NCI-H1417 treated with DMSO at 0.1 percent for 48 hours (cell line): ENCODE results near the gene BTBD2.
"Not testable (repeated sequence)": the region's sequence is repeated elsewhere in the genome, so short reads cannot be mapped to it uniquely, and the experiment has no call there.

Experiments
- DNase-seq: peaks from one replicate; lab custom pipeline; 2025; lab: John Stamatoyannopoulos, UW

BTBD2 gene

DNA sequence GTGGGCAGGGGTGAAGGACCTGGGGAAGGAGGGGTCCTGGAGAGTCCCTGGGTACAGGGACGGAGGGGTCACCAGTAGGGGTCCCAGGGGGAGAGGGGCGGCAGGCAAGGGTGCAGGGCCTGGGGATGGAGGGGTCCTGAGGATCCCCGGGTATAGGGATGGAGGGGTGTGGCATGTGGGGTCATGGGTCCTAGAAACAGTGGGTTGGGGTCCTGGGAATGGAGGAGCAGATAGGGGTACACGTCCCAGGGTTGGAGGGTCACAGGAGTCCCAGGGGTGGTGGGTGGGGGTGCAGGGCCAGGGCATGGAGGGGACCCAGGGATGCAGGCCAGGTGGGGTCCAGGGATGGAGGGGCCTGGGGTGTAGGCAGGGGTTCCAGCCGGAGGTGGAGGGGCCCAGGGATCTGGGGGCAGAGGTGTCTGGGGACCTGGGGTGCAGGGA, 1.4 kb downstream of the BTBD2 start:
- DNase-seq, result no peak

DNA sequence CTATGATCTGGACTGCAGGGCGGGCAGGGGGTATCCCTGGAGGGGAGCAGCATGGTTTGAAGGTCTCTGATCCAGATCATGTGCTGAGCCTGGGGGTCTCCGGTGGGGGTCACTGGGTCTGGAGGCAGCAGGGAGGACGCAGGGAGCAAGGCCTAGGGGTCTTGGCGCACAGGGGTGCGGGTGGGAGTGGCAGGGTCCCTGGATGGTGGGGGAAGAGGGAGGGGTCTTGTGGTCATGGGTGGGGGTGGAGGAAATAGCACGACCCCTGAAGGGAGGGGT, 1.9 kb downstream of the BTBD2 start:
- DNase-seq, result no peak

DNA sequence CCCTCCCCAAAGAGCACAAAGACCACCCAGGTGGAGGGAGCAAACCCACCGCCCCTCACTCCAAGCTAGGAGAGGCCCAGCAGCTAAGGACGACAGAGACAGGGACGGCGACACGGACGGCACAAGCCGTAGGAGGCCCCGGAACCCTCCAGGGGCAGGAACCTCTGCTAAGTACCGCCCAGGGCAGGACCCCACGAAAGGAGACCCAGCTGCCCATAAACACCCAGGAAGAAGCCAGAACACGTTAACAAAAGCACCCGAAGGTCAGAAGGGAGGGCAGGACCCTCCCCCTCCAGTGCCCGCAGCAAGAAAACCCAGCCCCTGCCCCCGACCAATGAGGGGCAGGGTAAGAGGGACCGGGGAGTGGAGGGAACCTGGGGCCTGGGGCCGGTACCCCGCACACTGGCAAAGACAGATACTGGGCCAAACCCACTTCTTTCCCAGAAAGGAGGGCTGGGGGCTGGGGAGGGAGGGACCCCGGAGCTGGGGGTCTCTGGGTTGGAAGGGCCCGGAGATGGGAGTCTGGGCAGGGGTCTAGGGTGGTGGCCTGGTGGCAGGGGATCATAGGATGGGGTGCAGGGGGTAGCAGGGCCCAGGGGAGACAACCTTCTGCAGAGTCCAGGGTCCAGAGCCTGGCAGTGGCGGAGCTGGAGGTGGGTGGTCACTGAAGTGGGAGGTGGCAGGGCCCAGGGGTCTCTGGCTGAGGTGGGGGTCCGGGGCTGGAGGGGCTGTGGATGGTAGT, 2.4 kb downstream of the BTBD2 start:
- DNase-seq, result no peak

DNA sequence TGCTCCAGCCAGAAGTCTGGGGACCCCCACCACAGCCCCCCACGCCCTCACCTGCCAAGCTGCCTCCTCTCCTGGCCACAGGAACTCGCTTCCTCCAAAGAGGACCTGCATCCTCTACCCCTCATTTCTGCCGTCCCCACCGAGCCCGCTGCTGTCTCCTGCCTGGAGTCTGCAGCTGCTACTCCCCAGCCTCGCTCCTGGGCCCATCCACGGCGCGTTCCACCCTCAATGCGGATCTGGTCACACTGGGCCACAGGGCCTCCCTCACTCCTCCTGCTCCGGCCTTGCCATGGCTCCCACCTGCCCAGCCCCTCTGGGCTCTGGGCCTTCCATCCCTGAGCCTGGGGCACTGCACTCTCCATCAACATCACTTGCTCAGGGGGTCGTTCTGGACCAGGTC, 4.3 kb downstream of the BTBD2 start:
- DNase-seq, result no peak

DNA sequence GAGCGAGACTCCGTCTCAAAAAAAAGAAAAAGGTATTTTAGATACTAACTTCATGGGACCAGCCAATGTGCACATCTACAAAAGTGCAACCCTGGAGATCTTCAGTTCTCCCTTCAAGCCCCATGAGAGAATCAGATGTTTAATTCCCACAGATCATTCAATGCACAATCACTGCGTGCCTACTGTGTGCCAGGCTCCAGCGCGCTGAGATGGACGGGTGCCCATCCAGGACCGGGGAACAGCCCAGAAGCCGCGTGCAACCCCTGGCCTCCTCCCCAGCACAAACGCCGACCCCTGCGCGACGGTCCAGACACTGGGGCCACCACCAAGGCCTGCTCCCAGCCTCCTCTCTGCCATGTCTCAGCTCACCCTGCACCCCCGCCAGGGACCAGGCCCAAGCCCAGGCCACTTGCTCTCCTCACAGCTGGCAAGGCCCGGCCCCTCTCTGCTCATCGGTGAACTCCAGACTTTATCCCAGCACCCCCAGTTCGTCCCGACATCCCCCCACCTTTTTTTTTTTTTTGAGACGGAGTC, 5.3 kb downstream of the BTBD2 start:
- no peak for DNase-seq

DNA sequence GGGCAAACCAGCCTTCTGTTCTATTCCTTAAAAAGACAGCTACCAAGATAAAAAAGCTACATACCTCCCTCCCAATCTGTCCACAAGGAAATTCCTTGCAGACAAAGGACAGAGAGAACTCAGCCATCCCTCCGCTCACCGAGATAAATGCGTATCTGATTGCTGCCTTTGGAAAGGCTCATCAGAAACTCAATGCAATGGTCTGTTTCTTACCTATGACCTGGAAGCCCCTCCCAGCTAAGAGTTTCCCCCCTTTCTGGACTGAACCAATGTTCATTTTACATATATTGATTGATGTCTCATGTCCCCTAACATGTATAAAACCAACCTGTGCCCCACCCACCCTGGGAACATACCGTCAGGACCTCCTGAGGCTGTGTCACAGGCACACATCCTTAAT, 11.6 kb downstream of the BTBD2 start:
- no peak for DNase-seq

DNA sequence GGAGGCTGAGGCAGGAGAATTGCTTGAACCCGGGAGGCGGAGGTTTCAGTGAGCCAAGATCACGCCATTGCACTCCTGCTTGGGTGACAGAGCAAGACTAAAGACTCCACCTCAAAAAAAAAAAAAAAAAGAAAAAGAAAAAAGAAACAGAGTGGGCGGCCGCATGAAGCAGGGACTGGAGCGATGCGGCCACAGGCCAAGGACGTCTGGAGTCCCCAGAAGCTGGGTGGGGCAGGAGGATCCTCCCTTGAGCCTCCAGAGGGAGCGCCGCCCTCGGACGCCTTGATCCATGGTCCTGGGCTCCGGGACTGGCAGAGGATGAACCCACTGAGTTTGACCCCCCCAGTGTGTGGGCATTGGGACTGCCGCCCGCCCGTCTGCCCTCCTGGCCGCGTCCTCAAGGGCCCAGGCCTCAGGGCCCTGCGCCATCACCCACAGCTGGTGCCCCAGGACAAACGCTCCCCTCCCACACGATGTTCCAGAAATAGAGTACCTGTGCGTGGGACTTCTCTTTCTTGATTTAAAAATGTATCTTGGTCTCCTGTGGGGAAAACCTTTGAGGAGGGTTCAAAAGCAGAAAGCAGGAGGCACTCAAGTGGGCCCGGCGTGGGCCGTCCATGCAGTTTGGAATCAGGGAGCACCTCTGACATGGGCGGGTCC, 15.5 kb downstream of the BTBD2 start:
- no peak for DNase-seq

DNA sequence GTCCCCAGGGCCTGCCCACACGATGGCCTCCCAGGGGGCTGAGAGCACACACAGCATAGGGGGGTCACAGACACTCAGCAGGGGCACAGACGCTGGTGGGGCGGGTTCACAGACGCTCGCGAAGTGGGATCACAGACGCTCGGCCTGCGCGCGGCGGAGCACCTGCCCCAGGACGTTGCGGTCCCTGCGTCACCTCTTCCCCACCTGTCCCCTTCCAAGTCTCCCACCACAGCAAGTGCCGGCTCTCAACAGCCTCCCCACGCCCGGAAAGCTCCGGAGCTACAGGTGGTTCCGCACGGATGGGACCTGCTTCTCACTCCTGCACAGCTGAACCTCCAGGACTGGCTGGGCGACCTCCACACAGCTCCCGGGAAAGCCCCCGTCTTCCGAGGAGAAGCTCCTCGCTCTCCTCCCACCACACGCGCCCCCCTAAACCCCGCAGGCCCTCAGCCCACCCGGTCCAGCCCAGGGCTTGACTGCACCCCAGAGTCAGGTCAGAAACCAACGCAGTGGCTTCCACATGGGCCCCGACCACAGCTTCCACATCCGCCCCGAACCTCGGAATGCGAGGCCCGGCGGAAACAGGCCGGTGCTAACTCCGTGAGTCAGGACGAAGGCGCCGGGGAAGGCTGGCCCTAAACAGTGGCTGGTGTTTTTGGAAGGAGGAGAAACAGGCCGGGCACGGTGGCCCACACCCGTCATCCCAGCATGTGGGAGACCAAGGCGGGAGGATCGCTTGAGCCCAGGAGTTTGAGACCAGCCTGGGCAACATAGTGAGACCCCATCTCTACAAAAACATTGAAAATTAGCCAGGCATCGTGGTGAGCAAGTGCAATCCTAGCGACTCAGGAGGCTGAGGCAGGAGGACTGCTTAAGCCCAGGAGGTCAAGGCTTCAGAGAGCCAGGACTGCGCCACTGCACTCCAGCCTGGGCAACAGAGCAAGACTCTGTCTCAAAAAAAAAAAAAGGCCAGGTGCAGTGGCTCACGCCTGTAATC, 16.5 kb downstream of the BTBD2 start:
- no peak for DNase-seq

DNA sequence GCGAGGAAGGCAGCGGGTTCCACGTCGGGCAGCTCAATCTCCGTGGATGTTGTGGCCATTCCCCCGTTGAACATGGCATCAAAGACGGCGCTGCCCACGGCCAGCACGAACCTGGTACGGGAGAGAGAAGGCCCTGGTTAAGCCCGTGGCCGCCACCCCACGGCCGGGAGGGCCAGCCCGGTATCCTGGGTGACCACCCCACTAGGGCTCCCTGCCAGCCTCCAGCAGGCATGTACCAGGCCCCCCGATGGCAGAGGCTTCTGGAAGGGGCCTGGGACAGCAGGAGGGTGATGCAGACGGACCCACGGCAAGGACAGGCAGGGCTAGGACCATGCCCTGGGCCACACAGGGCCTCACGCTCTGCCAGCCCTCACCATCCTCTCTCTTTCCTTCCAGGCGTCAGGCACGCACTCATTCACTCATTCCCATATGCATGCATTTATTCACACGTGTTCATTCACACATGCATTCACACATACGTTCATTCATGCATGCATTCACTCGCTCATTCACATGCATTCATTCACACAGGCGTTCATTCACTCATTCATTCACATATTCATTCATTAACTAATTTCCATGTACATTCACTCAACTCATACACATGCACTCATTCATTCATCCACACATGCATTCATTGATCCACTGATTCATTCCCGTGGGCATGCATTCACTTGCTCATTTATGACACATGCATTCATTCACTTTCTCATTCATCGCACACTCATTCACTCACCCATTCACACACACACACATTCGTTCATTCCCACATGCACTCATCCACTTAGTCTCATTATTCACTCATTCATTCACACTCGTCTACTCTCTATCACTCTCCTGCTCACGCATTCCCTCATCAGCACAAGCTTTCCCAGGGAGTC, 17.9 kb downstream of the BTBD2 start:
- DNase-seq, result no peak

DNA sequence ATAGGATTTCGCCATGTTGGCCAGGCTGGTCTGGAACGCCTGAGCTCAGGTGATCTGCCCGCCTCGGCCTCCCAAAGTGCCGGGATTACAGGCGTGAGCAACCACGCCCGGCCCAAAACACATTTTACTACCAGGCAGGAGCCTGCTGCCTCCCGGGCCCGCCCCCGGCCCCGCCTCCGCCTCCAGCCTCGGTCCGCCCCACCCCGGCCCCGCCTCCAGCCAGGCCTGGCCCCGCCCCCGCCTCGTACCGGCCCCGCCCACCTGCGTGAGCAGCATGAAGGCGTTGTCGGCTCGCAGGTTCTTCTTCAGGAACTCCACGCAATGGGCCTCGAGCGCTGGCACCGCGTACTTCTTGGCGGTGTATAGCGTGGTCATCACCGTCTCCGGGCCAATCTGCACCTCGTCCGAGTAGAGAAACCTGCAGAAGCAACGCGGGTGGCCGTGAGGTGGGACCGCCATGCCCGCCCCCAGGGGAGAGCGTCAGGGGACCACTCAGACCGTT, 22.7 kb downstream of the BTBD2 start:
- DNase-seq, result no peak

DNA sequence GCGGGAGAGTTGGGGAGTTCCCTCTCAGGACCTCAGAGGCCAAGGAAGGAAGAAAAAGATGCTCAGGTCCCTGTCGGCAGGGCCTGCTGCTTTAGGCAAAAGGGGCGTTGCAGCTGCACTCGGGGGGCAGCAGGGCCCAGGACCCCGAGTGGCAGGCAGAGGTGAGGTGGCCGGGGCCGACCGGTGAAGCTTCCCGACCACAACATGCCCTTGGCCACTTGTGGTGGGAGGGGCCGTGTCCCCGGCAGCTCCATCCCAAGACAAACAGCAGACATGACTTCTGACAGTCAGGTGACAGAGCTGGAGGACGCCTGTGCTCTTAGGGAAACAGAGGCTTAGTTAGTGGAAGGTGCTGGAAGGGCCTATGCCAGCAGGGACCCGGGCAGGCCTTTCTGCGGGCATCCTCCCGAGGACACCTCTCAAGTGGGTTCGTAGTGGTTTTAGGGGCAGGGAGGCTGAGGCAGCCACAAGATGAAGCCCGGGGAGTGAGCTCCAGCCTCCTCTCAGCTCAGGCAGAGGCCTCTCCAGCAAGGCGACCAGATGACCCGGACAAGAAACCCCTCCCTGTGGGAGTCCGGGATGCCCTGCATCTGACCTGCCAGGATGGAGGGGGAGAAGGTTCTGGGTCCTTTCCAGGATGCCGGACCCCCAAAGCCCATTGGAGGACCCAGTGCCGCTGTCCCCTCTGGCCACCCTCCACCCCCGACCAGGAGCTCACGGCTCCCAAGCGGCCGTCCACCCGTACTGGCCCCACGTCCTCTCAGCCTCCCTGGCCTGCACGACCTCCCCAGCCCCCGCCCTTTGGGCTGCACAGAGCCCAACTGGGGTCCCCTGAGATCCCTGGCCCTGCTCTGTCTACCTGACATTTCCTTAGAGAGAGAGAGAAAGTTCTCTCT, 24.2 kb downstream of the BTBD2 start:
- no peak for DNase-seq

DNA sequence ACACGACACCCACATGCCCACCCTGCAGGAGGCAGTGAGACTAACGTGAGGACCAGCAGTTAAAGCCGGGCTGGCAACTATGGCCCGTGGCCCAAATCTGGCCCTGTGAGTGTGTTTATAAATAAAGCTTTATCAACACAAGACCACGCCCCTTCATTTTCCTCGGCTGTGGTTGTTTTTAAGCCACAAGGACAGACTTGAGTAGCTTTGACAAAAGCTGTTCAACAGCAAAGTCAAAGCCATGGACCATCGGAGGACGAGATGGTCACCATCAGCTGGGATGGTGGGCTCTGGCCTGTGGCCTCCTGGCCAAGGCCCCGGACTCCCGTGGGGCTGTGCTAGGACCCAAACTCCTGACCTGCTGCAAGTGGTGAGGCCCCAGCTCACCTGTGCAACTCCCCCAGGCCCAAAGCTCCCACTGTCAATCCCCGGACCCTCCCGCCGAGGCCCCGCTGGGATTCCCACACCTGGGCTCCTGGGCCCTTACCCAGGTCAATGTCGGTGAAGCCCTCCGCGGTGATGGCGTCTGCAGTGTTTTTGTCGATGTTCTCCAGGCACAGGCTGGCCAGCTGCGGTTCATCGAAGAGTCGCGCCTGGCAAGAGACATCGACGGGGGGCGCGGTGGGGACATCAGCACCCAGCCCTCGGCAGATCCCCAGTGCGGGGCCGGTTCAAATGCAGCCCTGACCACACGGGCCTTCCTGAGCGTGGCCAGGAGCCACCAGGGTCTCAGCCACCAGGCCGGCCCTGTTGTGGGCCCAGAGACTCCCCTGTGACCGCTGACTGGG, 25.1 kb downstream of the BTBD2 start:
- DNase-seq, result no peak

DNA sequence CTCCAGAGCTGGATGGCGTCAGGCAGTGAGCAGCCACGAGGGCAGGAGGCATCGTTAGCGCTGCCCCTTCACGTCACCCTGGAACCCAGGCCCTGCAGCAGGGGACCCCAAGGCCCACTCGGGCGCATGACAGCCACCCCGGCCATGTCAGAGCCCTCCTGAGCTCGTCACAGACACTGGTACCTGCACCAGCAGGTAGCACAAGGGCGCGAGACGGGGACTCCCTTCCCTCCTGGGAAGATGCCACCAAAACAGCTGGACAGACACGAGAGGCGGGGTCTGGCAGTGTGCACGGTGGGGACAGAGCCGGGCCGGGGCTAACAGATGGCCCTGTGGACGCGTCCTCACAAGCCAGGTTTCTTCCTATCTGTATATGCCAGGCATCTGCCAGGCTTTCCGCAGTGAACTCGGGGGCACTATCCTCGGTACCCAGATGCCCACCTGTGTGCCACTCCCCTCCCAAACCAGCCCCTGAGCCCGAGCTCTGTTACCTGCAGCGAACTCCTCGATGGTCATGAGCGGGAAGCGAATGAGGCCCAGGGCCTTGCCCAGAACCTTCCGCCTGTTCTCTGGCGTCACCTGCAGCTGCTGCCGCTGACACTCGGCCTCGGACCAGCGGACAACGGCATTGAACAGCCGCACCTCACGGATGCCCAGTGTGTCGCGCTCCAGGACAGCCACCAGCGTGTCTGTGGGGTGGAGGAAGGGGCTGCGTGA, 25.8 kb downstream of the BTBD2 start:
- DNase-seq, result no peak

DNA sequence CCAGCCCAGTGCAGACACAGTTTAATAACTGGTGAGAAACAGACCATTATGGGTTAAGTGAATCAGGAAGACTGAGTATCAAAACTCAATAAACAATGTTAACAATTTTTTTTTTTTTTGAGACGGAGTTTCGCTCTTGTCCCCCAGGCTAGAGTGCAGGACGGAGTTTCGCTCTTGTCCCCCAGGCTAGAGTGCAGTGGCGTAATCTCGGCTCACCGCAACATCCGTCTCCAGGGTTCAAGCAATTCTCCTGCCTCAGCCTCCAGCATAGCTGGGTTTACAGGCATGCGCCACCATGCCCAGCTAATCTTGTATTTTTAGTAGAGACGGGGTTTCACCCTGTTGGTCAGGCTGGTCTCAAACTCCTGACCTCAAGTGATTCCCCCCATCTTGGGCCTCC, 27.1 kb downstream of the BTBD2 start:
- DNase-seq, result not testable (repeated sequence)

DNA sequence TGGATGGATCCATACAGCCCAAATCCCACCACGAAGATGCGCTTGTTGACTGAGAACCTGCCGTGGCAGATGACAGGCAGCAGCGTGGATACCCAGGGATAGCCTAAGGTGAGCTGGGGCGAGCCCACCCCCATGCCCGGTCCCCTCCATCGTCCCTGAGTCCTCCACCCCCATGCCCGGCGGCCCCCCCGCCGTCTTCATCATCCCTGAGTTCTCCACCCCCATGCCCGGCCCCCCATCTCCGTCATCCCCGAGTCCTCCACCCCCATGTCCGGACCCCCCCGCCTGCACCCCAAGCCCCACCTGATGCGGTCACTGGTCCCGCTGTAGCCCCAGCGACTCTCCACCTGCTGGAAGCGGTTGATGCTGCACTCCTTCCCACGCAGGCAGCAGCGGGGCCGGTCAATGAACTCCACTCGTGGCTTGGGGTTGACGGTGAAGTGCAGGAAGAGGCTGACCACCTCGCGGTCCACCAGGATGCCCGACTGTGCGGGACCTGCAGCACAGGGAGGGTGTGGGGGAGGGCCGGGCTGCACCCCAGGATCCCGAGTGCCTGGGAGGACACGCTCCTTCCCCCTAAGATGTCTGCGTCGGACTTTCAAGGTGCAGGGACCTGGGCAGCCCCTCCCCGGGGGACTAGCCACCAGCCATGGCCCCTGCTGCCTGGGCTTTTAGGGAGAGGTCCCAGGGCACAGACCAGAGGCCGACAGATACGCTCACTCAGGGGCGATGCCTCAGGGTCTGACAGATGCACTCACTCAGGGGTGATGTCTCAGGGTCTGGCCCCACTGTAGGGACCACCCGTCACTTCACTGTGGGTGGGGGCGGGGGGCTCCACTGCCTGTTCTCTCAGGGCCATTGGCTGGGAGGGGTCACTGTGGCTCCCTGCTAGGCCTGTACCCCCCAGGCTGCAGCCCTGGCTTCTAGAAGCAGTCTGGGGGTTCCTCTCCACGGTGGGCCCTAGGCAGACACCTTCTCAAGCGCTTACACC, 28.0 kb downstream of the BTBD2 start:
- no peak for DNase-seq

DNA sequence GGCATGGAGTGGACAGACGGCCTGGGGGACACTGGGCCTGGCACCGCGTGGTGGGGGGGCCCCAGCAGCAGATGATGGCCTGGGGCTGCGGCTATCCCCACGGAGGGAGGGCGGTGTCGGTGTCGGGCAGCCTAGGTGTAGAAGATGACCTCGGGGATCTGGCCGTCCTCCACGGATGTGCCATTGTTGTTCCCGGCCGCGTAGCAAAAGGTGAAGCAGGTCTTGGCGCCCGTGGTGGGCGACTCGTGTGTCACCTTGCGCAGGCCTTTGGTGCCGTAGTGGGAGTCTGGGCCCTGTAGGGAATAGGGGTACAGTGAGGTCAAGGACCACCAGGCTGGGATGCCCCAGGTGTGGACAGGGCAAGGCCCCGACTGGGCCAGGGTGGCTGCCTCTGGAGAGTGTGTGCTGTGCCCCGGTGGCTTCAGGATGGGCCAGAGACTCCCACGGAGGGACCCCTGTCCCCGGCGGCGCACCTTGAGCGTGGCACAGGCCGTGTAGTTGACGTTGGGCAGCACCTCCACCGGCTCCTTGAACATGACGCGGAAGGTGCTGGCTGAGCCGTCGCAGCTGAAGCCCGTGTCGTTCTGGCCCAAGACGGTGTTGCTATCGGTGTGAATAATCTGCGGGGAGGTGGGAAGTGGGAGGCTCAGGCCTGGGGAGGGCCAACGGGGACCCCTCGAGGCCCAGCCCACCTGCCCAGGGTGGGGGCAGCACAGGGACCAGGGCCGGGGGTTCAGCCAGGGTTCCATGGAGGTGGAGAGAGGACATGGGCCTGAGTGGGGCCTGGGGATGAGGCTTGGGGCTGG, 29.0 kb downstream of the BTBD2 start:
- DNase-seq, result no peak
